Measurements from ENCODE around the gene ZNF624.

ZNF624 gene

DNA sequence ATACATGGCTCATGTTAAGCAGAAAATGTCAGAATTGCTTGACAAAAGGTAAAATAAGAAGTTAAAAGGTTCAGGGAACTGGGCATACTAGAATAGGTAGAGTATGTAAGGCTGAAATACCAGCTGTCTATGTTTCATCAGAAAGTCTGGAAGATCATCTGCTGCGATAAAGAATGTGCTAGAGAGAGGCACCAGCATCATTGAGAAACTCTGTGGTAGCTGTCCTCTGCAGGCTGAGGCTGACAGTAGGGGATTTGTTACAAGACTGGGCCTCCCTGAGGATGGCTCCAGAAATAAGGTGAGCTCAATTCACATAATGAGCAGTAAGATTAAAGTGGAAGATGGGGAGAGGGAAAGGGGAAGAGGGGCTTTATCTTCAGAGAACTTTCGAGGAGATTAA lies 80.2 kb downstream of the ZNF624 start:
- no peak overlapping the region for H3K27ac ChIP-seq
- no peak for TF ChIP-seq CTCF (conservative IDR thresholded peaks at IDR 0.05)
- no peak for TF ChIP-seq ZFX (IDR thresholded peaks at IDR 0.05)

Data from C4-2B (cell line).